AG09309 (cell line): ENCODE data around the gene NKAIN2.

Source experiments
- DNase-seq: peaks from one replicate; pipeline ENCODE4 v3.0.0-alpha.2; 2010; ENCODE audit warnings: low read depth
- H3K4me3 ChIP-seq: 2 replicates; pipeline ENCODE4 v1.5.1; 2011; ENCODE audit warnings: mild to moderate bottlenecking, low read depth, low read length, moderate library complexity; ENCODE audit not compliant: control insufficient read depth
- TF ChIP-seq, protein P1 (sequence below): IDR thresholded peaks from 2 replicates; pipeline ENCODE4 v1.5.1; 2011; ENCODE audit warnings: mild to moderate bottlenecking, low read depth, low read length, inconsistent platforms; ENCODE audit not compliant: insufficient read depth, control insufficient read depth; ENCODE audit errors: missing control alignments

The NKAIN2 gene

DNA sequence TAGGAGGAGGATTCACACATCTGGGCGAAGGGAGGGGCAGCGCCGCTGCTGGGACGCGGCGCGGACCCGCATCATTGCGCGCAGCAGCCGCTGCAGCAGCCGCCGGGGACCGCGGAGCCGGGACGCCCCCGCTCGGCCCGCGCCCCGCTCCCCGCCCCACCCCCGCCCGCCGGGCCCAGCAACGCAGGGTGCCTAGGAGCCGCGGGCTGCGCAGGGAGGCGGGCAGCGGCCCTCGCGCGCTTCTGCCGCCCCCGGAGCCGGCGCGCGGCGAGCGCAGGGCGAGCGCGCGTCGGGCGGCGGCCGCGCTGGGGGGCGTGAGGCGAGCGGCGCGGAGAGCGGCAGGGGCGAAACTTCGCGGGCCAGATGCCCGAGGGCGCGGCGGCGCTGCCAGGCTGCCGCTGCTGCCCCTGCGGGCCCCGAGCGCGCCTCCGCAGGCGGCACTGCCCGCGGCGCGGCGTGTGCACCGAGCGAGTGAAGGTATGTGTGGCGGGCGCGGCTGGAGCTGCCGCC is at the start of gene NKAIN2:
Gene NKAIN2 (plus strand): TSS at position 362 of the 510 bp plus-strand sequence.
- TF ChIP-seq, protein P1, sequence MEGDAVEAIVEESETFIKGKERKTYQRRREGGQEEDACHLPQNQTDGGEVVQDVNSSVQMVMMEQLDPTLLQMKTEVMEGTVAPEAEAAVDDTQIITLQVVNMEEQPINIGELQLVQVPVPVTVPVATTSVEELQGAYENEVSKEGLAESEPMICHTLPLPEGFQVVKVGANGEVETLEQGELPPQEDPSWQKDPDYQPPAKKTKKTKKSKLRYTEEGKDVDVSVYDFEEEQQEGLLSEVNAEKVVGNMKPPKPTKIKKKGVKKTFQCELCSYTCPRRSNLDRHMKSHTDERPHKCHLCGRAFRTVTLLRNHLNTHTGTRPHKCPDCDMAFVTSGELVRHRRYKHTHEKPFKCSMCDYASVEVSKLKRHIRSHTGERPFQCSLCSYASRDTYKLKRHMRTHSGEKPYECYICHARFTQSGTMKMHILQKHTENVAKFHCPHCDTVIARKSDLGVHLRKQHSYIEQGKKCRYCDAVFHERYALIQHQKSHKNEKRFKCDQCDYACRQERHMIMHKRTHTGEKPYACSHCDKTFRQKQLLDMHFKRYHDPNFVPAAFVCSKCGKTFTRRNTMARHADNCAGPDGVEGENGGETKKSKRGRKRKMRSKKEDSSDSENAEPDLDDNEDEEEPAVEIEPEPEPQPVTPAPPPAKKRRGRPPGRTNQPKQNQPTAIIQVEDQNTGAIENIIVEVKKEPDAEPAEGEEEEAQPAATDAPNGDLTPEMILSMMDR, result no peak
- peak within 1 kb of the TSS; percentile 27 for H3K4me3 ChIP-seq
- no peak for DNase-seq

GRCh38 chr6:123759472-123759871 is 44.2 kb upstream of the NKAIN2 start:
- H3K4me3 ChIP-seq, result no peak overlapping the region
- TF ChIP-seq, protein P1, result no peak
- DNase-seq, result no peak

- DNase-seq, result no peak
- no peak overlapping the region for H3K4me3 ChIP-seq
- TF ChIP-seq, protein P1, result no peak
Measured at GRCh38 chr6:123763904-123764303, 39.8 kb upstream of the NKAIN2 start.

DNA sequence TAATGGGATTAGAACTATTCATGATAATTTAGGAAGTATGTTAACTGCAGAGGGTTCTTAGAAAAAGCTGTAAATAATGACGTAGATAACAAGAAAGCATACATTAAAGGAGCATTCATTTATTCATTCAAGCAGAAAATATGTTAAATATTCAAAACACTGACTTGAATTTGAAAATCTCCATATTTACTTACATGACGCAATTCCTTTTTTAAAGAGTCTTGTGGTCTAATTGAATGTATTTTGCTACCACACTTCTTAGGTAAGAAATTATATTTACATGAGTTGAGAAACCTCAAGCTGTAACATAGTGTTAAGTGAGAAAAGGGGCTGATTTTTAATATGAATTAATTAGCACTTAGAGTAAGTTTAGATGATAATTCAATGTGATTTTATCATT is 38.9 kb upstream of the NKAIN2 start:
- no peak overlapping the region for H3K4me3 ChIP-seq
- DNase-seq, result no peak
- TF ChIP-seq, protein P1, result no peak

DNA sequence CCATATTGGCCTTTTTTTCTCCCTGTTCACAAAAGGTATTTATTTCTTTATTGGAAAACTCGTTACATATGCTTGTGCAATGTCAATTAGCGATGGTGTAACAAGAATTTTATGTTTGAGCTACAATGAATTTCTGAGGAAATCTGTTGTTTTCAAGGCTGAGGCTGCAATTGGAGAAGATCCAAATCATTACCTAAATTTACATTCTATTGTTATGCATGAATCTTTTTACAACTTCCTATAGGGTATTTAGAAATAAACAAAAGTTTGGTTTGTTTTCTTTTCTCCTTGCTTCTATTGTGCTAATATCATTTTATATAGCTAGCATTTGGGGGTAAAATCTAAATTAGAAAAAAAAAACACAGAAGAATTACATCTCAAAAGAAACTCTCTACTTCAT is 34.7 kb upstream of the NKAIN2 start:
- TF ChIP-seq, protein P1, result no peak
- DNase-seq, result no peak
- H3K4me3 ChIP-seq, result no peak overlapping the region

DNA sequence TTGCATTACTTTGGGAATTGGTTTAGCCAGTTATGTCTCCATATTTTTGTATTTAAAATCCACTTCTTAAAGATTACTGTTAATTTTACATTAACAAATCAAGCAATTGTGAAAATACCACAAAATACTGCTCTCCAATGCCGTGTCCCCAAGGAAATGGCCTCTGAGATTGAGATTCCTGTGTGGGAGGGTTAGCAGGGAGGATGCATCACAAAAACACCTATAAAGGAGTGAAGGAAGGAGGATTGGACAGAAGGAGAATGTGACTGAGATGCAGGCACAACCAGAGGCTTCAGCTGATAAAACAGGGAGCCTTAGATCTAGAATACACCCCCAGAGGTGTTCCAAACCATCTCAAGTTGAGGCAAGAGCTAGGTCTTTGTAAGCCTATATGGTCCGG is 34.2 kb upstream of the NKAIN2 start:
- TF ChIP-seq, protein P1, result no peak
- H3K4me3 ChIP-seq, result no peak overlapping the region
- DNase-seq, result no peak
